Stimulated activated naive CD8-positive, alpha-beta T cell treated with anti-CD3 and anti-CD28 coated beads, Interleukin-15, Interleukin-2, amounts not matched to agents 100 ng/mL and 50 ng/mL, for 24 hours (primary cell): ENCODE results near the gene CSH2.
"Not testable (repeated sequence)": the region's sequence is repeated elsewhere in the genome, so short reads cannot be mapped to it uniquely, and the experiment has no call there.

Experiments used
- H3K27ac Mint-ChIP-seq: one replicate; pipeline ENCODE4 v1.8.0; 2021; ENCODE audit warnings: mild to moderate bottlenecking, mixed read lengths
- H3K27me3 Mint-ChIP-seq: one replicate; pipeline ENCODE4 v1.8.0; 2021; ENCODE audit warnings: mixed read lengths
- H3K36me3 Mint-ChIP-seq: one replicate; pipeline ENCODE4 v1.8.0; 2021; ENCODE audit warnings: low read depth, mixed read lengths
- H3K4me1 Mint-ChIP-seq: one replicate; pipeline ENCODE4 v1.8.0; 2021; ENCODE audit warnings: low read depth, mixed read lengths
- H3K4me3 Mint-ChIP-seq: one replicate; pipeline ENCODE4 v1.8.0; 2021; ENCODE audit warnings: mild to moderate bottlenecking, mixed read lengths
- H3K9me3 Mint-ChIP-seq: one replicate; pipeline ENCODE4 v1.8.0; 2021; ENCODE audit warnings: mixed read lengths

The CSH2 gene

GRCh38 chr17:63881337-63881736 is 7.9 kb upstream of the CSH2 start:
- H3K27me3 Mint-ChIP-seq, H3K4me1 Mint-ChIP-seq, H3K9me3 Mint-ChIP-seq, H3K27ac Mint-ChIP-seq, H3K4me3 Mint-ChIP-seq, H3K36me3 Mint-ChIP-seq: not testable (repeated sequence)

DNA sequence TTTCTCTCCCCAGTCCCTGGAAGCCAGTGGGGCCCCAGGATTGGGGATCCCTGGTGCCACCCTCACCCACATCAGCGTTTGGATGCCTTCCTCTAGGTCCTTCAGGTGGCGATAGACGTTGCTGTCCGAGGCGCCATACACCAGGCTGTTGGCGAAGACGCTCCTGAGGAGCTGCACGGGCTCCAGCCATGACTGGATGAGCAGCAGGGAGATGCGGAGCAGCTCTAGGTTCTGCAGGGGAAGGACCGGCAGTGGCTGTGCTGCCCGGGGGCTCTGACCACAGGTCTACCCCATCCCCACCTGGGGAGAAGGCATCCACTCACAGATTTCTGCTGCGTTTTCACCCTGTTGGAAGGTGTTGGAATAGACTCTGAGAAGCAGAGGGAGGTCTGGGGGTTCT is 7.2 kb upstream of the CSH2 start:
- no peaks in the 10 kb centered on the region for H3K27me3 Mint-ChIP-seq
- H3K4me1 Mint-ChIP-seq, result no peaks in the 10 kb centered on the region
- H3K9me3 Mint-ChIP-seq, result no peaks in the 10 kb centered on the region

DNA sequence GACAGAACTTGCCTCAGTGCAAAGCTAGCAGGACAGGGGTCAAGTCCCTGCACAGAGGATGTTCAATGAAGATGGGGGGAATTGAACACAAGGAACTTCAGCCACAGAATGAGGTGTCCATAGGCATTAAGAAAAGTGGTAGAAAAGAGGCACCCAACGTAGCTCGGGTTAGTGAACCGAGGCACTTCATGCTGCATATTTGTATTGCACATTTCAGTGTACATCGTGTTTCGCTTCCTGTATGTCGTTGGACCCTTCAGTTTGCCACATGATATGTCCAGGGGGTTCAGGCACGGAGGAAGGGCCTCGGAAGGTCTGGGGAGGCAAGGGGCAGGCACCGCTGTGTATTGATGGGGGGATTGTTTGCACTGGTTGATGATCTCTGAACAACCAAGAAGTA is 4.9 kb upstream of the CSH2 start:
- not testable (repeated sequence) for H3K27ac Mint-ChIP-seq, H3K4me3 Mint-ChIP-seq, H3K27me3 Mint-ChIP-seq, H3K4me1 Mint-ChIP-seq, H3K36me3 Mint-ChIP-seq, H3K9me3 Mint-ChIP-seq

More for the DNA sequence above, 7.2 kb upstream of the CSH2 start:
- no peak overlapping the region for H3K27ac Mint-ChIP-seq
- no peaks in the 10 kb centered on the region for H3K36me3 Mint-ChIP-seq
- no peak overlapping the region for H3K4me3 Mint-ChIP-seq

GRCh38 chr17:63874693-63875092 is 1.2 kb upstream of the CSH2 start:
- not testable (repeated sequence) for H3K36me3 Mint-ChIP-seq, H3K27me3 Mint-ChIP-seq, H3K27ac Mint-ChIP-seq, H3K4me1 Mint-ChIP-seq, H3K4me3 Mint-ChIP-seq, H3K9me3 Mint-ChIP-seq

- H3K4me3 Mint-ChIP-seq, H3K4me1 Mint-ChIP-seq: not testable (repeated sequence)
Observed at GRCh38 chr17:63874061-63874626, 667 bp upstream of the CSH2 start.

DNA sequence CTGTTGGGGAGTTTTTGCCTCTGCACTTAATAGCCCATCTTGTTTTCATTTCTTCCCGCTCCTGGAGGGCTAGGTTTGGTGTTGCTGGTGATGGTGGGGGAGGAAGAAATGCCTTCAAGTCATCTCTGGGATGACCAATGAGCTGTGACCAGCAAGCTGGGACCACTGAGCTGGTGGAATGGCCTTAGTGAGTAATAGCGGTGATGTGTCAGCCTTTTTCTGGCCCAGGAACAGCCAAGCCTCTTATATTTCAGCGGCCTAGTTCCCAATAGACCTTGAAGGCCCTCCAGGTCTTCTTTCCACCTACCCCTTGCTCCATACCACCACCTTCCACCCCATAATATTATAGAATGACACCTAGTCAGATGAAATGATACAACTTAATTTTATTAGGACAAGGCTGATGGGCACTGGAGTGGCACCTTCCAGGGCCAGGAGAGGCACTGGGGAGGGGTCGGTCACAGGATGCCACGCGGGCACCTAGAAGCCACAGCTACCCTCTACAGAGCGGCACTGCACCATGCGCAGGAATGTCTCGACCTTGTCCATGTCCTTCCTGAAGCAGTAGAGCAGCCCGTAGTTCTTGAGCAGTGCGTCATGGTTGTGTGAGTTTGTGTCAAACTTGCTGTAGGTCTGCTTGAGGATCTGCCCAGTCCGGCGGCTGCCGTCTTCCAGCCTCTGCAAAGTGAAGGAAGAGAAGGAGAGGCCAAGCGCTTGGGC is 1.7 kb downstream of the CSH2 start:
- not testable (repeated sequence) for H3K36me3 Mint-ChIP-seq, H3K4me3 Mint-ChIP-seq, H3K27me3 Mint-ChIP-seq, H3K4me1 Mint-ChIP-seq, H3K27ac Mint-ChIP-seq, H3K9me3 Mint-ChIP-seq

More at GRCh38 chr17:63874061-63874626, 667 bp upstream of the CSH2 start:
- not testable (repeated sequence) for H3K9me3 Mint-ChIP-seq, H3K36me3 Mint-ChIP-seq, H3K27ac Mint-ChIP-seq, H3K27me3 Mint-ChIP-seq

DNA sequence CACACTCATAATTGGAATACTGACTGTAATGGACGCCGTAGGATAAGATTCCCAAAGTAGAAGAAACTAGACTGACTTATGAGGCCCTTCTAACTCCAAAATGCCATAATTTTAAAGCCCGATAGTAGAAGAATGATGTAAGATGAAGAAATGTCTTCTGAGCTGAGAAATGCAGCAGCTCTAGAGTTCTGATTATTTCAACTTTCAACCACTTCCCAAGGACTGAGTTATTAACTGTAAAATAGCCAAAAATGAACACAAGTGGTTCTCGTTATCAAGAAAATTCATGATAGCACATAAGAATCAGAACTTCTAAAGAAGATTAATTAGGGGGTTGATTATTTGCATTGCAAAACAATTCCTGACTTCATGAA is 3.2 kb downstream of the CSH2 start:
- not testable (repeated sequence) for H3K27me3 Mint-ChIP-seq, H3K36me3 Mint-ChIP-seq, H3K4me3 Mint-ChIP-seq, H3K27ac Mint-ChIP-seq, H3K4me1 Mint-ChIP-seq, H3K9me3 Mint-ChIP-seq

- not testable (repeated sequence) for H3K27ac Mint-ChIP-seq, H3K36me3 Mint-ChIP-seq, H3K4me1 Mint-ChIP-seq, H3K9me3 Mint-ChIP-seq, H3K27me3 Mint-ChIP-seq, H3K4me3 Mint-ChIP-seq
Observed at GRCh38 chr17:63869491-63870291, 3.8 kb downstream of the CSH2 start.

DNA sequence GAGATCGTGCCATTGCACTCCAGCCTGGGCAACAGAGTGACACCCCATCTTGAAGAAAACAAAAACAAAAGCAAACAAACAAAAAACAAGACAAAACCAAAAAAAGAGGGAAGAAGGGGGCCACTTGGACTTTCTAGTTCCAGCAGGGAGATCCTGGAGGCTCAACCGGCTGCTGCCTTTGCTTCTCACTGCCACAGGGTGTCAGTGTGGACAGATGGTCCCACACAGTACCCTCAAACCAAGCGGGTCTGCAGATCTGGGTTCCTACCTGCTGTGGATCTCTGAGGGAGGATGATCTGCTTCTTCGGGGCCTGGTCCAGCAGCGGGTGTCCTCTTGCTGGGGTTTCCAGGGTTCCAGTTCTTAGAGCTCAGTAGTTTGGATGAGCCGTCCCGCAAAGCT is 6.9 kb downstream of the CSH2 start:
- H3K9me3 Mint-ChIP-seq, H3K27me3 Mint-ChIP-seq, H3K36me3 Mint-ChIP-seq, H3K4me1 Mint-ChIP-seq, H3K27ac Mint-ChIP-seq, H3K4me3 Mint-ChIP-seq: not testable (repeated sequence)

DNA sequence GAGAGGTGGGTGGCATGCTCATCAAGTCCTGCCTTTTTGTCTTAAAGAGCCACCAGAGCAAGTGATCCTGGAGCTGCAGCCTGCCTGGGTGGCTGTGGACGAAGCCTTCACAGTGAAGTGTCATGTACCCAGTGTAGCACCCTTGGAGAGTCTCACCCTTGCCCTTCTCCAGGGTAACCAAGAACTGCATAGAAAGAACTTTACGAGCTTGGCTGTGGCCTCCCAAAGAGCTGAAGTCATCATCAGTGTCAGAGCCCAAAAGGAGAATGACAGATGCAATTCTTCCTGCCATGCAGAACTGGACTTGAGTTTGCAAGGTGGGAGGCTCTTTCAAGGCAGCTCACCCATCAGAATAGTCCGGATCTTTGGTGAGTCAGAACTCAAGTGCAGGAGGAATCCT is 14.2 kb downstream of the CSH2 start:
- Mint-ChIP-seq H3K4me3 (no peak overlapping the region), H3K36me3 (no peaks in the 10 kb centered on the region), H3K27ac (no peak overlapping the region), H3K4me1 (no peaks in the 10 kb centered on the region), H3K27me3 (peaks cover 3% of the 10 kb centered on the region), H3K9me3 (no peaks in the 10 kb centered on the region)

GRCh38 chr17:63856425-63856824 is 17.1 kb downstream of the CSH2 start:
- H3K27me3 Mint-ChIP-seq, H3K9me3 Mint-ChIP-seq, H3K4me1 Mint-ChIP-seq, H3K36me3 Mint-ChIP-seq, H3K4me3 Mint-ChIP-seq, H3K27ac Mint-ChIP-seq: not testable (repeated sequence)

GRCh38 chr17:63855185-63855584 is 18.3 kb downstream of the CSH2 start:
- Mint-ChIP-seq H3K27ac (no peak overlapping the region), H3K36me3 (no peaks in the 10 kb centered on the region), H3K27me3 (peaks cover 2% of the 10 kb centered on the region), H3K4me1 (no peaks in the 10 kb centered on the region), H3K9me3 (no peaks in the 10 kb centered on the region), H3K4me3 (no peak overlapping the region)

DNA sequence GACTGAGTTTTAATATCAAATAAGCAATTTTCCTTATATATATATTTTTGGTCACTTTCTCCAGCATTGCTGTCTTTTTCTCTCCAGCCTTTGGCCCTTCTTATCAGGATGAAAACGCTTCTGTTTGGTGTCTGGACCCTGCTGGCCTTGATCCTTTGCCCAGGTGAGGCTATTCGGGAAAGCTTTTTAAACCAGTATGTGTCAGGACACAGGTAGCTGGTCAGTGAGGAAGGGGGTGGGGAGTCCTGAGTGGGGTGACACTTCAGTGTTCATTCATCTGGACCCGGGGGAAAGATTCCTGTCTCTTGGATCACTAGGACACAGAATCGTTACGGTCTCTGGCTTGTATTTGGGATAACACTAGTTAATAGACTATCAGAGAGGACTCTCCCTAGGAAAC is 18.8 kb downstream of the CSH2 start:
- no peak overlapping the region for H3K4me3 Mint-ChIP-seq
- no peaks in the 10 kb centered on the region for H3K9me3 Mint-ChIP-seq
- H3K4me1 Mint-ChIP-seq, result no peaks in the 10 kb centered on the region
- H3K27ac Mint-ChIP-seq, result no peak overlapping the region
- no peaks in the 10 kb centered on the region for H3K36me3 Mint-ChIP-seq
- no peaks in the 10 kb centered on the region for H3K27me3 Mint-ChIP-seq

GRCh38 chr17:63853260-63853659 is 20.2 kb downstream of the CSH2 start:
- Mint-ChIP-seq H3K4me3 (no peak overlapping the region), H3K36me3 (no peaks in the 10 kb centered on the region), H3K9me3 (peaks cover under 1% of the 10 kb centered on the region), H3K27me3 (no peaks in the 10 kb centered on the region), H3K27ac (no peak overlapping the region), H3K4me1 (peaks cover 9% of the 10 kb centered on the region)

DNA sequence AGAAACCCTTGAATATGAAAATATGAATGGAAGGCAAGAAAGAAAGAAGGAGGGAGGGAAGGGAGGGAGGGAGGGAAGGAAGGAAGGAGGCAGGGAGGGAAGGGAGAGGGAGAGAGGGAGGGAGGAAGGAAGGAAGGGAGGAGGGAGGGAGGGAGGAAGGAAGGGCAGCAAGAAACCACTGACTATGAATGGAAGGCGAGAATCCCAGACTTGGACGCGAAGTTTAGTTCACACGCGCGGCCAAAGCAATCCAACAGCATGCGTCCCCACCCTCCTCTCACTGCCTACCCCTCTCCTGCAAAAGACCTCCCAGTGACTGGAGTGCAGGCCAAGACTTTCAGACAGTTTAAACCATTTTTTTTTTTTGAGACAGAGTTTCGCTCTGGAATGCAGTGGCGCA is 23.1 kb downstream of the CSH2 start:
- H3K4me1 Mint-ChIP-seq, result peaks cover 17% of the 10 kb centered on the region
- H3K4me3 Mint-ChIP-seq, result no peak overlapping the region
- H3K27ac Mint-ChIP-seq, result no peak overlapping the region
- no peaks in the 10 kb centered on the region for H3K27me3 Mint-ChIP-seq
- H3K36me3 Mint-ChIP-seq, result no peaks in the 10 kb centered on the region
- H3K9me3 Mint-ChIP-seq, result peaks cover 7% of the 10 kb centered on the region
